Measurements from ENCODE around the gene SLC7A1. TPM values are rescaled to one million over a fixed set of nuclear protein-coding genes. Genes with fewer than 3 reads are reported as not detected.
A peak's percentile ranks its signal among the peaks of the same experiment; 100 is the strongest.

SLC7A1 gene
- total RNA-seq, 1 donor from 2014 or later, result 14.5 TPM

- no peak for DNase-seq (ENCODE audit: low read depth)
Observed at GRCh38 chr13:29532821-29533220, 62.7 kb downstream of the SLC7A1 start.

- DNase-seq (ENCODE audit: low read depth), result no peak
Observed at GRCh38 chr13:29532116-29532515, 63.4 kb downstream of the SLC7A1 start.

- no peak for DNase-seq (ENCODE audit: low read depth)
Observed at GRCh38 chr13:29530901-29531300, 64.6 kb downstream of the SLC7A1 start.

GRCh38 chr13:29529754-29530153 lies 65.7 kb downstream of the SLC7A1 start:
- DNase-seq (ENCODE audit: low read depth), result no peak

DNA sequence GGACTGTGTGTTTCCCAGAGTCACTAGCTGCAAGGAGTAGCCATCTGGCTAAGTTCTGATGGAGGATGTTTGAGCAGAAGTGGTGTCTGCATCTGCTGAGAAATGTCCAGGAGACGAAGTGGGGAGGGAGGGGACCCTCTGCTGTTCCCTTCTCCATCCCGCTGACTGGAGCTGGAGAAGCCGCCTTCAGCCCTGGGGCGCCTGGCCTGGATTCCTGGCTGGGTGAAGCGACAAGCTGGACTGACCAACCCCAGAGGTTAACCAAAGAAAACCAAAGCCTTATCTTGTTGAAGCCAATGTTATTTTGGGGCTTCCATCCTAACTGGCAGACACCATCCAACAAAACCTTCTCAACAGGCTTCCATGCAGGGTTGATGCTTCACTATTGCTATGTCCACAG lies 67.6 kb downstream of the SLC7A1 start:
- no peak for DNase-seq (ENCODE audit: low read depth)

- DNase-seq (ENCODE audit: low read depth), result no peak
Observed at GRCh38 chr13:29527511-29527910, 68.0 kb downstream of the SLC7A1 start.

DNA sequence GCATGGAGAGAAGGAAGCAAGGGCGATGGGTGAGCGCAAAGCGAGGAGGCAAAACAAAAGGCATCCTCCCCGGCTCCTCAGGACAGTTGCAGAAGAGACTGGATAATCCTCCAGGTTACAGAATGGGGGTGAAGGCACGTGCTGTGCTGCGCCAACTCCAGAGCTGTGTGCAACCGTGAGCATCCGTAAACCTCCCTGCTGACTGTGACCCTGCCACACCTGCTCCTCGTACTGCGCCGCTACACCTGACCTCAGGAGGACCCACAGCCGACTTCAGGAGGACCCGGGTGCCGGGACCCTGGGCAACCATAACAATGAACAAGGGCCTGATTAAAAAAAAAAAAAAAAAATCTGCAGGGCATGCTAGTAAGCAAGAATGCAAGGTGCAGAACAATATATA lies 68.7 kb downstream of the SLC7A1 start:
- no peak for DNase-seq (ENCODE audit: low read depth)

DNA sequence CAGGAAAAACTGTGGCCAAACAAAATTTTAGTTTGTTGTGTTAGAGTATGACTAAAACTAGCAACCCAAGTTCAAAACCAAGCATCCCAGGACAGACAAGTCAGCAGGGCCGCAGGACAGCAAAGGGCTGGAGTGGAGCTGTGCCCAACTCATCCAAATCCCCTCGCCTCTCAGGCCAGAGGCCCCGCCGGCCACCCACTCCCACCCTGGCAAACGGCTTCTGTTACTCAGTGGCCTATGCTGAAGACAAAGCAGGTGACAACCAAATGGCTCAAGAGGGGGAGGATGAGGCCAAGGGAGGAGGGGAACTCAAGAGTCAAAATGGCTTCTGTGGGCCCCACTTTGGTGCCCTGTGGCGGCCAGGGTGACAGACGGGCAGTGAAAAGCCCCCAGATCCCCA lies 69.7 kb downstream of the SLC7A1 start:
- no peak for DNase-seq (ENCODE audit: low read depth)

GRCh38 chr13:29524641-29525040 lies 70.8 kb downstream of the SLC7A1 start:
- DNase-seq (ENCODE audit: low read depth), result no peak

- no peak for DNase-seq (ENCODE audit: low read depth)
Observed at GRCh38 chr13:29524176-29524575, 71.3 kb downstream of the SLC7A1 start.

- DNase-seq (ENCODE audit: low read depth), result no peak
Observed at GRCh38 chr13:29523199-29523961, 72.1 kb downstream of the SLC7A1 start.

- peak; percentile 82 for DNase-seq (ENCODE audit: low read depth)
Observed at GRCh38 chr13:29522044-29522685, 73.3 kb downstream of the SLC7A1 start.

DNA sequence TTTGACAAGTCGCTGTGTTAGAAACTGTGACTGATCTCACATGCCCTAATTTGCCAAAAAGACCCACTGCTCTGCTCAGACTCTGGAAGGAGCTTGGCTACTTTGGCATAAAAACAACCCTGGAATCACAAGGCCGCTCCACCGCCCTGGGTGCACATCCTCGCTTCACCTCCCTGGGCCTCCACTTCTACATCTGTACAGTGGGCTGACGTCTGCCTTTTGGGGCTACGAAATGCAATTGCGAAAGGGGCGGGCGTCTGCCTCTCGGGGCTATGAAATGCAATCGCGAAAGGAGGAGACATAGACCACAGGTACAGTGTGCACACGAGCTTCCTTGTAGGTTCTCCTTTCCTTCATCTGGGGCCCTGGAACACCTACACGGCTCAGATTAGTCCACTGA lies 74.2 kb downstream of the SLC7A1 start:
- no peak for DNase-seq (ENCODE audit: low read depth)

DNA sequence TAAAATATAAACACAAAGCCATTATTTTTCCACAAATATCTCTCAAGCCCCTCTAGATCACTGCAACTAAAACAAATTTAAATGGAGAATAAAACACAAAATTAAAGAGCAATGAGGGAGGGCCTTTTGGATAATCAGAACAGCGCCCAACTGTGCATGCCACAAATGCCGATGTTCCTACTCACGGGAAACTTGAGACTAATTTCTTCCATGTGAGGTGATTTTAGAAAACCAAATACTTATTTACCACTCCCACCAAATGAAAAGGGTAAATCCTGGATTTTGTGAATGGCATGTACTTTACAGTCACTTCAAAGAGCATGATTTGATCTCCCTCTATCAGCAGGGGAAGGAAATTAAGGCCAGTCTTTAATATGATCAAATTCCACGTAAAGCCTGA lies 74.8 kb downstream of the SLC7A1 start:
- peak; percentile 80 for DNase-seq (ENCODE audit: low read depth)

GRCh38 chr13:29519921-29520320 lies 75.6 kb downstream of the SLC7A1 start:
- DNase-seq (ENCODE audit: low read depth), result no peak

- DNase-seq (ENCODE audit: low read depth), result no peak
Observed at GRCh38 chr13:29516880-29517279, 78.6 kb downstream of the SLC7A1 start.

DNA sequence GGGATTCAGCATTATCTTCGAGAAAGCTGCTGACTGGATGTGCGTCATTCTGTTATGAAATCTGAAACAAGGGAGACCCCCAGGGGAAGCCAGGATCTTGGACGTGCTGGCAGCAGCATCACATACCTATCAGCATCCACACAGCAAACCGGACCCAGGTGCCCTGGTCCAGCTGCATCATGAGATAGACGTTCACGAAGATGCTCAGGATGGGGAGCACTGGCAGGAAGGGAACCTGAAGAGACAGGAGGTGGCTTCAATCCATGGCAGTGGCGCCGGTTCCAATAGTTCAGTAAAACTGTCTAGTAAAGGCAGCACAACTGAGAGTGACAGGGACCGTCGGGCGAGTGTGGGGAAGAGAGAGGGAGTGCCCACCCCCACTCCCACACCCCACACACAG lies 79.5 kb downstream of the SLC7A1 start:
- no peak for DNase-seq (ENCODE audit: low read depth)

DNA sequence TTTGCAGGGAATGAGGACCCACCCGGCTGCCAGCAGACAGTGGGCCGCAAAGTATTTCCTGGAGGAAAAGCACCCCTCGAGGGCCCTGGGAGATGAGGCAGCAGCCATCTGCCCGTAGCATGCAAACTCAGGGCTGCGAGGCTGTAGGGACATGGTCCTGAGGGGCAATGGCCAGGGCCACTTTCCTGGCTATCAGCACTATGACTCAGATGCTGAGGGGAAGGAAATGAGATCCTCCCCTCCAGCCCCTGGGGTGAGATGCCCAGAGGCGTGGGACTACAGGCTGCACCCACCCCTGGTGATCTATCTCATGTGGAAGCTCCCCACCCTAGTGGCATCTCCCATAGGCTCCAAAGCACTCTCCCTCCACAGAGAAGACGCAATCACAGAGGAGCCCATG lies 80.1 kb downstream of the SLC7A1 start:
- no peak for DNase-seq (ENCODE audit: low read depth)

DNA sequence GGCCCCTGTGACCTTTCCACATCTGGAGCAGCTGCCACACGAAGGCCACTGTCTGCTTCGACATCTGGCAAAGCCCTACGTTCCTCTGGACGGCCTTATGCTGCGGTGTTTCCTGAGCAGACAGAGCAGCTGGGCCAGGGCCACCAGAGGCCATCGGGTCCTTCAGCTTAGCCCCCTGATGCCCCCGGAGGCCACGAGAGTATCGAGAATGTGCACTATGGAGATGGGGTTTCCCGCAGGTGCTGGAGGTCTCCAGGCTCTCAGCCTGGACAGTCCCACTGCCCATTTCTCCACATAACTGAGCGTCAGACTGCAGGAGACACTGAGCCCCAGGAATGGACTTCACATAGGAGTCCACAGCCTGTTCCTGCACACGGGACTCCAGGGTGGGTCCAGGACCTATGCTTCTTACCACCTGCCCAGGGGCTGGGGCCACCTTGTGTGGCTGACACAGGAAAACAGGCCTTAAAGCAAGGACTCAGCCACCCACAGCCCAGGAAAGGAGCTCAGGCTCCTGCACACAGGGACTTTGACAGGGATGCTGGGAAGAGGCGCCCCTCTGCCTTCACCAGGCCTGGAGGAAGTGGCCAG lies 80.7 kb downstream of the SLC7A1 start:
- DNase-seq (ENCODE audit: low read depth), result no peak

GRCh38 chr13:29513981-29514719 lies 81.3 kb downstream of the SLC7A1 start:
- DNase-seq (ENCODE audit: low read depth), result no peak

GRCh38 chr13:29513002-29513980 lies 82.2 kb downstream of the SLC7A1 start:
- peak; percentile 57 for DNase-seq (ENCODE audit: low read depth)

All from myocyte (in vitro differentiated cells).